MM.1S (cell line): ENCODE measurements around the gene STRIT1.

Source experiments
- DNase-seq: peaks from one replicate; pipeline ENCODE4 v3.0.0-alpha.2; 2015
- H2AFZ ChIP-seq: fragments of 300-600 bp; sonication (generic); 2 replicates; pipeline ENCODE4 v1.6.0; 2016; ENCODE audit warnings: antibody characterized with exemption, low read length
- H3F3A ChIP-seq: fragments of 300-600 bp; sonication (generic); 2 replicates; pipeline ENCODE4 v1.6.1; 2016; ENCODE audit warnings: mild to moderate bottlenecking, antibody characterized with exemption, low read length, moderate library complexity, mixed read lengths; ENCODE audit not compliant: insufficient read depth
- H3K27ac ChIP-seq: fragments of 300-600 bp; sonication (generic); 2 replicates; pipeline ENCODE4 v1.5.1; 2016; ENCODE audit warnings: mild to moderate bottlenecking, low read length
- H3K27me3 ChIP-seq: fragments of 300-600 bp; sonication (generic); replicated peaks from 2 replicates; pipeline ENCODE4 v1.6.0; 2016; ENCODE audit warnings: low read length; ENCODE audit not compliant: insufficient read depth
- H3K36me3 ChIP-seq: fragments of 300-600 bp; sonication (generic); replicated peaks from 2 replicates; pipeline ENCODE4 v1.6.1; 2016; ENCODE audit warnings: mild to moderate bottlenecking, low read length, mixed read lengths; ENCODE audit not compliant: insufficient read depth
- H3K4me1 ChIP-seq: fragments of 300-600 bp; sonication (generic); 2 replicates; pipeline ENCODE4 v1.6.1; 2016; ENCODE audit warnings: low read length, mixed read lengths
- H3K4me2 ChIP-seq: fragments of 300-600 bp; sonication (generic); 2 replicates; pipeline ENCODE4 v1.6.0; 2016; ENCODE audit warnings: low read depth, low read length
- H3K4me3 ChIP-seq: fragments of 300-600 bp; sonication (generic); 2 replicates; pipeline ENCODE4 v1.5.1; 2016; ENCODE audit warnings: low read length, mixed read lengths
- H3K79me2 ChIP-seq: fragments of 300-600 bp; sonication (generic); 2 replicates; pipeline ENCODE4 v1.6.1; 2016; ENCODE audit warnings: mixed run types, low read length, mixed read lengths
- H3K9ac ChIP-seq: fragments of 300-600 bp; sonication (generic); 2 replicates; pipeline ENCODE4 v1.6.1; 2016; ENCODE audit warnings: low read length, mixed read lengths
- H3K9me2 ChIP-seq: fragments of 300-600 bp; sonication (generic); replicated peaks from 2 replicates; pipeline ENCODE4 v1.6.1; 2016; ENCODE audit warnings: mild to moderate bottlenecking, low read length, mixed read lengths; ENCODE audit not compliant: insufficient read depth
- H3K9me3 ChIP-seq: fragments of 300-600 bp; sonication (generic); replicated peaks from 2 replicates; pipeline ENCODE4 v1.6.1; 2016; ENCODE audit warnings: mild to moderate bottlenecking, low read length, mixed read lengths; ENCODE audit not compliant: insufficient read depth
- H4K20me1 ChIP-seq: fragments of 300-600 bp; sonication (generic); 2 replicates; pipeline ENCODE4 v1.6.1; 2016; ENCODE audit warnings: mild to moderate bottlenecking, low read length, moderate library complexity, mixed read lengths; ENCODE audit not compliant: insufficient read depth
- CTCF ChIP-seq: fragments of 300-600 bp; sonication (generic); IDR thresholded peaks from 2 replicates; pipeline ENCODE4 v1.5.1; 2016; ENCODE audit warnings: antibody characterized with exemption, low read length, mixed read lengths
- EZH2 ChIP-seq: fragments of 300-600 bp; sonication (generic); optimal IDR thresholded peaks from 2 replicates; pipeline ENCODE3; 2017; ENCODE audit warnings: low read depth, mild to moderate bottlenecking, antibody characterized with exemption, low read length, mixed read lengths
- EZH2phosphoT487 ChIP-seq: fragments of 300-600 bp; sonication (generic); IDR thresholded peaks from 2 replicates; pipeline ENCODE4 v1.6.1; 2018; ENCODE audit warnings: antibody characterized with exemption, low read length

STRIT1 gene

GRCh38 chr3:155292133-155292532, 1.4 kb downstream of the STRIT1 start:
- H3K79me2 ChIP-seq, result no peaks in the 10 kb centered on the region
- H3K4me2 ChIP-seq, result no peak overlapping the region
- no peak for DNase-seq
- no peaks in the 10 kb centered on the region for H3K9me3 ChIP-seq
- H3K4me1 ChIP-seq, result no peaks in the 10 kb centered on the region
- no peaks in the 10 kb centered on the region for H3K36me3 ChIP-seq
- H3K27ac ChIP-seq, result no peak overlapping the region
- H3K27me3 ChIP-seq, result no peaks in the 10 kb centered on the region
- H3K4me3 ChIP-seq, result no peak overlapping the region
- no peaks in the 10 kb centered on the region for H3K9me2 ChIP-seq
- no peak overlapping the region for H2AFZ ChIP-seq
- H3F3A ChIP-seq, result no peaks in the 10 kb centered on the region
- TF ChIP-seq EZH2phosphoT487 (no peak), CTCF (no peak), EZH2 (no peak)
- no peak overlapping the region for H3K9ac ChIP-seq
- no peaks in the 10 kb centered on the region for H4K20me1 ChIP-seq

GRCh38 chr3:155286736-155287135, 6.7 kb downstream of the STRIT1 start:
- no peak overlapping the region for H2AFZ ChIP-seq
- DNase-seq, result no peak

GRCh38 chr3:155285936-155286335, 7.5 kb downstream of the STRIT1 start:
- Histone ChIP-seq H3K9ac (no peak overlapping the region), H3K4me1 (no peaks in the 10 kb centered on the region), H3K4me3 (no peak overlapping the region), H3K79me2 (no peaks in the 10 kb centered on the region), H3K9me2 (no peaks in the 10 kb centered on the region), H3K36me3 (no peaks in the 10 kb centered on the region), H3K4me2 (no peak overlapping the region), H3K27me3 (no peaks in the 10 kb centered on the region), H3K27ac (no peak overlapping the region), H2AFZ (no peak overlapping the region), H4K20me1 (no peaks in the 10 kb centered on the region), H3F3A (no peaks in the 10 kb centered on the region), H3K9me3 (no peaks in the 10 kb centered on the region)
- no peak for DNase-seq
- TF ChIP-seq EZH2 (no peak), CTCF (no peak)

More at GRCh38 chr3:155286736-155287135, 6.7 kb downstream of the STRIT1 start:
- Histone ChIP-seq H3K4me2 (no peak overlapping the region), H3K79me2 (no peaks in the 10 kb centered on the region), H3K9ac (no peak overlapping the region), H3K36me3 (no peaks in the 10 kb centered on the region), H3K27me3 (no peaks in the 10 kb centered on the region), H3K9me3 (no peaks in the 10 kb centered on the region), H3K27ac (no peak overlapping the region), H3K9me2 (no peaks in the 10 kb centered on the region), H3K4me1 (no peaks in the 10 kb centered on the region), H3F3A (no peaks in the 10 kb centered on the region), H4K20me1 (no peaks in the 10 kb centered on the region), H3K4me3 (no peak overlapping the region)
- no peak for TF ChIP-seq EZH2
- no peak for TF ChIP-seq EZH2phosphoT487
- no peak for TF ChIP-seq CTCF
